Stimulated activated naive CD8-positive, alpha-beta T cell treated with anti-CD3 and anti-CD28 coated beads, Interleukin-15, Interleukin-2, amounts not matched to agents 100 U/mL and 50 U/mL, for 24 hours (primary cell): ENCODE results near the gene UTY.
"Not testable (repeated sequence)": the region's sequence is repeated elsewhere in the genome, so short reads cannot be mapped to it uniquely, and the experiment has no call there.

Experiments used
- ATAC-seq: fragments of 150-1000 bp; cut with Tn5 transposase; one replicate; pipeline ENCODE4 v1.10.0; 2021
- DNase-seq: peaks from one replicate; pipeline ENCODE4 v3.0.0; 2021

UTY gene

DNA sequence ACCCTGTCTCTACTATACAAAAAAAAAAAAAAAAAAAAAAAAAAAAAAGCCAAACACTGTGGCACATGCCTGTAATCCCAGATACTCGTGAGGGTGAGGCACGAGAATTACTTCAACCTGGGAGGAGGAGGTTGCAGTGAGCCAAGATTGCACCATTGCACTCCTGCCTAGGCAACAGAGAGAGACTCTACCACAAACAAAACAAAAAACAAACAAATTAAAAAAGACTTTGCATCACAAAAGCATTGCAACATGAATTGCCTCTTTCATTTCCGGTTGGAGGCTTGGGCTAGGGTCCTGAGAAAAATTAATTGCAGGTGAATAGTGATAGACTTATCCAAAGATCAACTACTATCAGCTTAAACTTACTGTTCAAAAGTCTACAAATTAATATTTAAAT, 180.4 kb downstream of the UTY start:
- ATAC-seq (no peak), DNase-seq (no peak)

DNA sequence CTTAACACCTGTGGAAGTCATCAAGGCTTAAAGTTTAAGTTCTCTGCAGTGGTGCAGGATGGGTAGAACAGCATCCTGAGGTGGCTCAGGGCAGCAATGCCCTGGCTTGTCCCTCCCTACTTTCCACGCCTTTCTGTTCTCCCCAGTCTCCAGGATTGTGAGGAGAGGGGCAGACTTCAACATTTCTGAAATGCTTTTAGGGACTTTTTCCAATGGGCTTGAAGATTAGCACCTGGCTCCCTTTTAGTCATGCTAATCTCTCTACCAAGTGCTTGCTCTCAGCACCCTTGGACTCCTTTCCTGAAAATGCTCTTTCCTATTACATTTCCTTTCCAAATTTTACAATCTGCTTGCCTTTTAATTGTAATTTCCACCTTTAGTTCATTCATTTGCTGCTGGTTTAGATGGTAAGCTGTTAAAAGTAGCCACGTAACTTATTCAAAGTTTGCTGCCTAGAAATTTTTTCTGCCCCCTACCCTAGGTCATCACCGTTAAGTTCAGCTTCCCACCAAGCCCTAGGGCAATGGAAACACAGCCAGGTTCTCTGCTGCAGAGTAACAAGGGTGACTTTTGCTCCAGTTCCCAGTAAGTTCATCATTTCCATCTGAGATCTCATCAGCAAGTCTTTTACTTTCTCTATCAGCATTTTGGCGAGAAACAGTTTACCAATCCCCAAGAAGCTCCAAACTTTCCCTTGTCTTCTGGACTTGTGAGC, 183.5 kb downstream of the UTY start:
- DNase-seq (no peak), ATAC-seq (no peak)

DNA sequence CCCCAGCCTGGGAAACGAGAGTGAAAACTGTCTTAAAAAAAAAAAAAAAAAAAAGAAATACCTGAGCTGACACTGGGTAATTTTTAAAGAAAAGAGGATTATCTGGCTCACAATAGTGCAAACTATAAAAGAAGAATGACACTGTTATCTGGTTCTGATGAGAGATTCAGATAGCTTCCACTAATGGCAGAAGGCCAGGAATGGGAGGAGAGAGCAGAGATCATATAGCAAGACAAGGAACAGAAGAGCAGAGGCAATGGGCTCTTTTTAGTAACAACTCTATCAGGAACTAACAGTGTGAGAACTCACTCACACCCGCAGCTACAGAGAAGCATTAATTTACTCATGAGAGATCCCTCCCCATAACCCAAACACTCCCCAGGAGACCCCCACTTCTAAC, 184.8 kb downstream of the UTY start:
- ATAC-seq: no peak
- DNase-seq: no peak

DNA sequence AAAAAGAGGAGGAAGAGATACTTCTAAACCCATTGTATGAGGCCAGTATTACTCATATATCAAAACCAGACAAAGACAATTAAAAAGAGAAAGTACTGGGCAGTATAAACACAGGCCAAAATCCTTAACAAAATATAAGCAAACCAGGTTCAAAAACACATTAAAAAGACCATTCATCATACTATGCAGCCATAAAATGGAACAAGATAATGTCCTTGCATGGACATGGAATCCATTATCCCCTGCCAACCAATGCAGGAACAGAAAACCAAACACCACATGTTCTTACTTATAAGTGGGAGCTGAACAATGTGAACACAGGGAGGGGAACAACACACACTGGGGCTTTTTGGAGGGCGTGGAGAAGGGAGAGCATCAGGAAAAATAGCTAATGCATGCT, 188.6 kb downstream of the UTY start:
- ATAC-seq (no peak), DNase-seq (no peak)

DNA sequence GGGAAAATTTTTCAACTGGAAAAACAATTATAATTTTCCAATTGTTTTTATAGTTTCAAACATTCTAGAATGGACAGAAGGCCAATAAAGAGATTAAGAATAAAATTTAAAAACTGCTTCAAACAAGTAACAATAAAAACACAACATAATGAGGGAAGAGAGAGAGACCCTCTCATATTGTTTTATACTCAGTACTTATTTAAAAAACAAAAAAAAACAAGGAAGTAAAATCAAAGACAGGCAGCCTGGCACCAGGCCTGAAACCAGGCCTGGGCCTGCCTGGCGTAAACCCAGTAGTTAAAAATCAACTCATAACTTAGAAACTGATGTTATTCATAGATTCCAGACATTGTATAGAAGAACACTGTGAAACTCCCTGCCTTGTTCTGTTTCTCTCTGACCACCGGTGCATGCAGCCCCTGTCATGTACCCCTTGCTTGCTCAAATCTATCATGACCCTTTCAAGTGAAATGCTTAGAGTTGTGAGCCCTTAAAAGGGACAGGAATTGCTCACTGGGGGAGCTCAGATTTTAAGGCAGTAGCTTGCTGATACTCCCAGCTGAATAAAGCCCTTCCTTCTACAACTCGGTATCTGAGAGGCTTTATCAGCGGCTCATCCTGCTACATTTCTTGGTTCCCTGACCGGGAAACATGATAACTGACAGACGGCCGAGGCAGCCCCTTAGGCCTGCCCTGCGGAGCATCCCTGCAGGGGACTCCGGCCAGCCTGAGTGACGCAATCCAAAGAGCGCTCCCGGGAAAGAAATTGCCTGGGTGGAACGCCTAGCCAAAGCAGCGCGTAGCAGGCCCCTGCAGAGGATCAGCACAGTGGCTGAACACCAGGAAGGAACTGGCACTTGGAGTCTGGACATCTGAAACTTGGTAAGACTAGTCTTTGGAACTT, 197.4 kb downstream of the UTY start:
- DNase-seq: not testable (repeated sequence)

DNA sequence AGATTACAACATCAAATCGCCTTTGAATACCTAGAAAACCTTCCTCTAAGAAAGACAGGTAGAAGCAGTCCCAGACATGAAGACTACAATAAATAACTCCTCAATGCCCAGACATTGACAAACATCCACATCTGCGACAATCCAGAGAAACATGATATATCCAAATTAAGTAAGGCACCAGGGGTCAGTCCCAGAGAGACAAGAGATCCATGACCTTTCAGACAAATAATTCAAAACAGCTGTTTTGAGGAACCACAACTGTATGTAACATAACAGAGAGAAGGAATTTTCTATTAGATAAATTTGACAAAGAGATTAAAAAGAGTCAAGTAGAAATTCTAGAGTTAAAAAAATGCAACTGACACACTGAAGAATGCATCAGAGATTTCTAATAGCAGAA, 200.3 kb downstream of the UTY start:
- no peak for ATAC-seq

More for the DNA sequence above, 197.4 kb downstream of the UTY start:
- not testable (repeated sequence) for ATAC-seq

DNA sequence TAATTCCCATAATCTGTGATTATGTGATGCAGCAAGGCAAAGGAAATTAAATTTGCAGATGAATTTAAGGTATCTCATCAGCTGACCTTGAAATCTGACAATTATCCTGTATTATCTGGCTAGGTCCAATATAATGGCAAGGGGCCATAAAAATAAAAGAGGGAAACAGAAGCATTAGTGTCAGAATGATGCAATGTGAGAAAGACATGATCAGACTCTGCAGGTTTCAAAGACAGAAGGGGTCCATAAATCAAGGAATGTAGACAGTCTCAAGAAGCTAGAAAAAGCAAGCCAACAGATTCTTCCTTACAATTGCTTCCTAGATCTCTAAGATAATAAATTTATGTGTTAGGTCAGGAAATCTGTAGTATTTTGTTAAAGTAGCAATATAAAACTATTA, 208.1 kb downstream of the UTY start:
- ATAC-seq: no peak
- DNase-seq: no peak

More for the DNA sequence above, 200.3 kb downstream of the UTY start:
- no peak for DNase-seq

DNA sequence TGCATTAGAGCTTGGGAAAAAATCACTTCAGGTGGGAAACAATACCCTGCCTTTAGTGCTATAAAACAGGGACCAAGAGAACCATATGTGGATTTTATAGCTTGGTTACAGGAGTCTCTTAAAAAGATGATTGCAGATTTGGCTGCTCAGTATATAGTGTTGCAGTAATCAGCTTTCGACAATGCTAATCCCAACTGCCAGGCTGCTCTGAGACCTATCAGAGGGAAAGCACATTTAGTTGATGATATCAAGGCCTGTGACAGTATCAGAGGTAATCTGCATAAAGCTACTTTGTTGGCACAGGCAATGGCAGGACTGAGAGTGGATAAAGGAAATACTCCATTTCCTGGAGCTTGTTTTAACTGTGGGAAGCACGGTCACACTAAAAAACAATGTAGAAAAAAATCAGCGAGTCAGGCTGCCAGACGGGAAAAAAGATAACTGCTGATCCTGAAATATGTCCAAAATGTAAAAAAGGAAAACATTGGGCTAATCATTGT, 225.8 kb downstream of the UTY start:
- ATAC-seq, DNase-seq: not testable (repeated sequence)

DNA sequence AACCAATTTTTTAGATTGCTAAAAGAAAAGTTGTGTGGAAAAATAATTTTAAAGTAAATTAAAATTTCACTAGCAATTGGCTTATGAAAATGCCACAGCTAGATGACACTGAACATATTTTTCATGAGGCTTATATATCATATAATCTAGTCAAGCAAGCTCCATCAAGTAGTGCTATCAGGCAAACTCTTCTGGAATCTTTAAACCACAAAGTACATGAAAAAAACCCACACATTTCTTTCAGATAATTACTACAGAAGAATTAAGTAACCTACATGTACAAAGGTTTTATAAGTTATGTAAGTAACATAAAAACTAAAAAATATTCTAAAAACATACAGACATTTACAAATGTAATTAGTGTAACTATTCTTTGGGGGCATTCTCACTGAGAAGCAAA, 229.4 kb downstream of the UTY start:
- no peak for ATAC-seq
- no peak for DNase-seq

DNA sequence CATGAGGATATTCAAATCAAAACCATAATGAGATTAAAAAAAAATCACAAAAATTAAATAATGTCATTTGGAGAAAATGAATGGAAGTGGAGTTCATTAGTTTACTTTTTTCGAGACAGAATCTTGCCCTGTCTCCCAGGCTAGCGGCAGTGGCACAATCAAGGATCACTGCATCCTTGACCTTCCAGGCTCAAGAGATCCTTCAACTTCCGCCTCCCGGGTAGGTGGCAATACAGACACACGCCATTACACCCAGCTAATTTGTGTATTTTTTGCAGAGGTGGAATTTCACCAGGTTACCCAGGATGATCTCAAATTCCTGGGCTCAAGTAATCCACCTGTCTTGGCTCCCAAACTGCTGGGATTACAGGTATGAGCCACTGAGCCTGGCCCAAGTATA, 236.1 kb downstream of the UTY start:
- ATAC-seq: no peak

DNA sequence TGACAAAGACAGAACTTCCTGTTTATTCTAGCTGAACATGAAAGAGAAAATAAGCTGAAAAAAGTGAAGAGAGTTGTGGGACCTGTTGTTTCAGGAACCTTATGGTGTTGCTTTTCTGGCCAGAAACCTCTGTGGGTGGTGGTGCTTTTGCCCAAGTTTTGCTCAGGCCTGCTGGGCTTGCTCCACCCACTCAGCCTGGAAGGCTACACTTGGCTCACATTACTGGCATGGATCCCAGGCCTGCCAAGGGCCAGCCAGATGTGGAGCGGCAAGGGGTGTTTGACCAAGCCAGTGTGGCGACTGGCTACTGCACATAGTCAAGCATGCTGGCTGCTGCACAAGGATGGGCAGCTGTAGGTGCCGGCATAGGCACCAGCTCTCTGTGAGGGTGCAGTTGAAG, 245.9 kb downstream of the UTY start:
- ATAC-seq (no peak), DNase-seq (no peak)

More for the DNA sequence above, 236.1 kb downstream of the UTY start:
- DNase-seq: no peak

DNA sequence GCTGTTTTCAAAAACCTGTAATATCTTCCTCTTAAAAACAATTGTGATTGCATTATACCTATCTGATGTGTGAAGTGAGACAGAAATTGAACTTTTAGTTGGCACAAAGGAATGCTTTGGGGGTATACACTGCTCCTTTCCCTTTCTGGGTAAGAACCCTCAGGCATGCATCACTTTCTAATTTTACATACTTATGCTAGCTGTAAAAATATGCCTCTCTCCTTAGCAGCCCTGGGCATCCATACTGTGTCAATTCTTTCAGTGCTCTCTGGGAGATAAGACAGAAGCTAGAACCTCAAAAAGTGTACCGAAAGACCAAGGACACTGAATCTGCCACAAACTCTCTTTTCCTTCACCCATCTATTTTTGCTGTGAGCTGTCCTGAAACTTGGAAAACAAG, 246.7 kb downstream of the UTY start:
- ATAC-seq: no peak
- DNase-seq: no peak

DNA sequence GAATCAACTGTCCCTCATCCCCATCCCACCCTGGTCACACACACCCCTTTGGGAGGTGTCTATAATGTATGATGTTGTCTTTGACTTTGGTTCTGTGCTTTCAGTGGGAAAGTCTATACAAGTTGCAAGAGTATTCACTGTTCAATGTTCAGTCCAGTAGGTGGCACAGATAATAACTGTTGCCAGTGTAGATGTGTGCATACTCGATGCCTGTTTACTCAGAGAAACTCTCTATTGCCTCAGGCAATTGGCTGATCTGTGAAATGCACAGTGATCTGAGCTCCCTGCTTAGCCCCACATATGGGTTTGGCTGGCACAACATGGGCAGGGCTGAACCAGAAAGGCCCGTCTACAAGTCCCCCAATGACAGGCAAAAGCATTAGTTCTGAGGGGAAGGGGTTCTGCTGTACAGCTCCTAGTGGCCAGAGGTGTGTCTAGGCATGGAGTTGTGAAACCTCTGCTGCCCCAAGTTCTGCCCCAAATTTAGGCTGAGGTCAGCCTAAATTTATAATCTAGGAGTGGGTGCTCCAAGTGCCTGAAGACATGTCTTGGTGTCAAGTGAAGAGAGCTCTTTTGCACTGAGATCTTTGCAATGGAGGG, 252.4 kb downstream of the UTY start:
- no peak for ATAC-seq
- no peak for DNase-seq

DNA sequence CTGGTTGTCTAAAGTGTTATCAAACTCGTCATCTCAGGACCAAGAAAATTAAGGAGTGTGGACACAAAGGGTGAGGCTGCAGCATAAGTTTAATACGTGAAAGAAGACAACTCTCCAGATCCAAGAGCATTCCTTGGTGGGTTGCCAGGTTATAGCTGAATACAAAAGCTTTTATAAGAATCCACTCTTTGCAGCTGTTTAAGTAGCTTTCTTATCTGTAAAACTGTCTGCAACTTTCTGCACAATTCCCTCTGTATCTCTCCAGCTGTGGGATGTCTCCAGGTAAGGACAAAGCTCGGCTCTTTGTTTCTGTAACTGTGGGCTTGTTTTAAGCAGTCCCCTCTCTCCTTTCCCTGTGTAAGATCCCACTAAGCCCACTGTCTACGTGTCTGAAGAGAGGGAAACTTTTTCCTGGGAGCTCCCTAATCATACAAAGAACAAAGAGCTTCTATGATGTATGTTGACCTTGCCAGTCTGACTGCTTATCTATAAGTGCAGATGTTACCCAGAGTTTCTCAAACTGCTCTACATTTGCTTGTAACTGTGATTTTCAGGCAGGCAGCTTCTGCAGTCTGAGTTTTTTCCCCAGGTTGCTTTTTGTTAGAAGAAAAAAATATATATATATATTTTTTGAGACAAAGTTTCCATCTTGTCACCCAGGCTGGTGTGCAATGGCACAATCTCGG, 268.7 kb downstream of the UTY start:
- DNase-seq: no peak
- ATAC-seq: no peak

DNA sequence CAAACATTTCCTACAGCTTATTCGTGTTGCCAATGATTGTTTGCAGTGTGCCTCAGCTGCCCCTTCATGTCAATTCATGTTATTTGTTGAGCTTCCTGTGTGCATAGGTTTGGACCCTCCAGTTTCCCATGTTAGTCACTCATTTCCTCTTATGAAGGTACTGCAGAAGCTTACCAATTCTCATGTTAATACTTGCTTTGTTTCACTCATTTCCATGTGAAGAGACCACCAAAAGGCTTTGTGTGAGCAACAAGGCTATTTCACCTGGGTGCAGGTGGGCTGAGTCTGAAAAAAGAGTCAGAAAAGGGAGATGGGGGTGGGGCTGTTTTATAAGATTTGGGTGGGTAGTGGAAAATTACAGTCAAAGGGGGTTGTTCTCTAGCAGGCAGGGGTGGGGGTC, 274.6 kb downstream of the UTY start:
- ATAC-seq: no peak
- DNase-seq: no peak
